Astrocyte (in vitro differentiated cells and primary cell): ENCODE measurements around the gene THRAP3.
"Not testable (repeated sequence)": the region's sequence is repeated elsewhere in the genome, so short reads cannot be mapped to it uniquely, and the experiment has no call there.

Experiments used
- CTCF ChIP-seq: IDR thresholded peaks from 2 replicates; pipeline ENCODE4 v1.5.1; 2011; ENCODE audit warnings: low read depth, mild to moderate bottlenecking, inconsistent platforms, low read length, moderate library complexity; ENCODE audit not compliant: insufficient read depth
- EZH2 ChIP-seq: IDR thresholded peaks from 2 replicates; pipeline ENCODE4 v1.6.1; 2012; ENCODE audit warnings: mild to moderate bottlenecking, low read length, inconsistent platforms; ENCODE audit not compliant: insufficient read depth

- TF ChIP-seq CTCF, EZH2: not testable (repeated sequence)
Observed at GRCh38 chr1:36196805-36197204, 27.4 kb upstream of the THRAP3 start.
